ENCODE data around the gene ZDHHC24. TPM values are rescaled to one million over a fixed set of nuclear protein-coding genes. Genes with fewer than 3 reads are reported as not detected.

ZDHHC24 gene
- total RNA-seq, 2 experiments from 2014 or later, result 17.0 to 18.4 TPM

GRCh38 chr11:66489636-66490035 is 56.2 kb downstream of the ZDHHC24 start:
- H3K36me3 Mint-ChIP-seq (ENCODE audit: low read depth), result peaks cover 61% of the 10 kb centered on the region
- no peak overlapping the region for H3K27ac Mint-ChIP-seq
- H3K4me1 Mint-ChIP-seq (ENCODE audit: low read depth), result no peaks in the 10 kb centered on the region
- Histone ChIP-seq H3K4me1 (ENCODE audit: insufficient read depth, low read length) (no peaks in the 10 kb centered on the region), H3K36me3 (ENCODE audit: insufficient read depth, low read length) (peaks cover 63% of the 10 kb centered on the region), H3K27me3 (ENCODE audit: control insufficient read depth in 1 of 2, insufficient read depth in 2 of 2, low read length in 2 of 2) (no peaks in the 10 kb centered on the region), H3K9me3 (ENCODE audit: control insufficient read depth in 1 of 2, insufficient read depth in 1 of 2, low read length in 2 of 2) (no peaks in the 10 kb centered on the region), H3K4me3 (ENCODE audit: low read length) (no peak overlapping the region), H3K27ac (ENCODE audit: low read depth in 1 of 2, low read length in 2 of 2) (no peak overlapping the region)
- no peak for TF ChIP-seq CTCF (IDR thresholded peaks at IDR 0.05)
- H3K4me3 Mint-ChIP-seq, result no peak overlapping the region
- no peaks in the 10 kb centered on the region for H3K9me3 Mint-ChIP-seq
- intact Hi-C loops (cut with DNase I, micrococcal nuclease), result no loop called here
- no peaks in the 10 kb centered on the region for H3K27me3 Mint-ChIP-seq
- ChIA-PET POLR2A (no interaction called here), CTCF (no interaction called here)
- peak in 1 of 14 experiments; percentile 3 for DNase-seq
- ATAC-seq (ENCODE audit: poor library complexity), result no peak

GRCh38 chr11:66488957-66489356 is 56.9 kb downstream of the ZDHHC24 start:
- ChIA-PET POLR2A (no interaction called here), CTCF (no interaction called here)
- Mint-ChIP-seq H3K36me3 (ENCODE audit: low read depth) (peaks cover 61% of the 10 kb centered on the region), H3K27me3 (no peaks in the 10 kb centered on the region), H3K4me3 (no peak overlapping the region), H3K9me3 (no peaks in the 10 kb centered on the region), H3K4me1 (ENCODE audit: low read depth) (no peaks in the 10 kb centered on the region), H3K27ac (no peak overlapping the region)
- no peak for TF ChIP-seq CTCF (IDR thresholded peaks at IDR 0.05)
- H3K9me3 ChIP-seq (ENCODE audit: control insufficient read depth in 1 of 2, insufficient read depth in 1 of 2, low read length in 2 of 2), result no peaks in the 10 kb centered on the region
- DNase-seq (no peak), ATAC-seq (ENCODE audit: poor library complexity) (no peak)
- H3K36me3 ChIP-seq (ENCODE audit: insufficient read depth, low read length), result peaks cover 66% of the 10 kb centered on the region
- intact Hi-C loops (cut with DNase I, micrococcal nuclease), result no loop called here
- no peak overlapping the region for H3K27ac ChIP-seq (ENCODE audit: low read depth in 1 of 2, low read length in 2 of 2)
- no peaks in the 10 kb centered on the region for H3K4me1 ChIP-seq (ENCODE audit: insufficient read depth, low read length)
- H3K27me3 ChIP-seq (ENCODE audit: control insufficient read depth in 1 of 2, insufficient read depth in 2 of 2, low read length in 2 of 2), result no peaks in the 10 kb centered on the region
- H3K4me3 ChIP-seq (ENCODE audit: low read length), result no peak overlapping the region

- Mint-ChIP-seq H3K9me3 (no peaks in the 10 kb centered on the region), H3K36me3 (ENCODE audit: low read depth) (peaks cover 61% of the 10 kb centered on the region), H3K4me3 (no peak overlapping the region), H3K4me1 (ENCODE audit: low read depth) (peaks cover 6% of the 10 kb centered on the region), H3K27me3 (no peaks in the 10 kb centered on the region), H3K27ac (no peak overlapping the region)
- CTCF ChIA-PET, result no interaction called here
- H3K27ac ChIP-seq (ENCODE audit: low read depth in 1 of 2, low read length in 2 of 2), result no peak overlapping the region
- intact Hi-C loops (cut with DNase I, micrococcal nuclease), result loop anchor here in 1 of 2 experiments (5.0 kb wide), 1 partner anchor 192 kb away; the partner anchor contains the start of gene RBM4B
- H3K4me1 ChIP-seq (ENCODE audit: insufficient read depth, low read length), result peaks cover 17% of the 10 kb centered on the region
- H3K4me3 ChIP-seq (ENCODE audit: low read length), result no peak overlapping the region
- no peak for TF ChIP-seq CTCF (IDR thresholded peaks at IDR 0.05)
- H3K27me3 ChIP-seq (ENCODE audit: control insufficient read depth in 1 of 2, insufficient read depth in 2 of 2, low read length in 2 of 2), result no peaks in the 10 kb centered on the region
- H3K9me3 ChIP-seq (ENCODE audit: control insufficient read depth in 1 of 2, insufficient read depth in 1 of 2, low read length in 2 of 2), result no peaks in the 10 kb centered on the region
- DNase-seq (no peak), ATAC-seq (ENCODE audit: poor library complexity) (no peak)
- POLR2A ChIA-PET, result interaction anchor here (0.6 kb wide), 1 partner anchor 17 kb away, joined by 3 read pairs; no protein-coding TSS in a partner anchor
- H3K36me3 ChIP-seq (ENCODE audit: insufficient read depth, low read length), result peaks cover 43% of the 10 kb centered on the region
Measured at GRCh38 chr11:66484806-66485380, 61.0 kb downstream of the ZDHHC24 start.

All from CD4-positive, alpha-beta T cell (primary cell).